NCI-H146 (cell line): ENCODE measurements around the gene HSP90B1.

Experiments
- DNase-seq: peaks from one replicate; lab custom pipeline; 2025; lab: John Stamatoyannopoulos, UW

Gene HSP90B1

GRCh38 chr12:103975368-103975767 lies 45.2 kb downstream of the HSP90B1 start:
- DNase-seq, result no peak

DNA sequence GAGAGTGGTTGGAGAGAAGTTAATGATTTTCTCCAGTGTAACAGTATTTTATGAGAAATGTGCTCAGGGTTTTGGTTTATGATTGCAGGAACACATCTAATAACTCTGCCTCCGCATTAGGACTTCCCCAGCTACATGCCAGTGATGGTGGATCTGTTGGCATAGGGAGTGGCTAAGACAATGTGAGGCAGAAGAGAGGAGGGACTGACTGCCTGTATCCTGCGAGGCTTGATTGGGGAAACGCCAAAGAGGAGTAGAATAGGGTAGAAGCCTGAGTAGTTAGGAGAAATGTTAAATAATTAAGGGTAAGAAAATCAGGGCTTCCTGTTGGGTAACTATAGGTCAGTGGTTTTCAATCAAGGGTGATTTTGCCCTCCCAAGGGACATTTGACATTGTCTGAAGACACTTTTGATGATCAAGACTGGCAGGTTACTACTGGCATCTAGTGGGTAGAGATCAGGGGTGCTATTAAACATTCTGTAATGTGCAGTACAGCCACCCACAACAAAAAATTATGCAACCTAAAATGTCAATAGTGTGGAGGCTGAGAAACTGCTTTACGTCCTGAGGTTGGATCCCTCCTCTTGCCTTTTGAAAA lies 48.3 kb downstream of the HSP90B1 start:
- DNase-seq, result no peak

GRCh38 chr12:103986829-103987228 lies 56.6 kb downstream of the HSP90B1 start:
- no peak for DNase-seq

DNA sequence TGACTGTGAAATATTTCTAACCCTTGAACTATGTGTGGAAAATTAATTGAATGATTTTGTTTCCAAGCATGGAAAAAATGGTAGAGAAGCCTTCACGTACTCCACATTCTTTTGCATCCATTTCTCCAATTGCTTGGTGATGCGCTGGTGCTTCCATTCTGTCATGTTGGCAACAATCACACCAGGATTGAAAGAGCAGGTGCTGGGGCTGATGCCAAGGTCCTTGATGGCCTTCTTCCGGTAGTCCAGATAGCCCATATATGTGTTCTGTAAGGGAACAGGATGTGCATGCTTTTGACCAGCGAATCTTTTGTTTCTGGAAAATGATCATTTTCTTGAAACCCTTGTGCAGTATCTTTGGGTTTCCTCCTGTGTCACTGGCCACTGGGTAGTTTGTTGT lies 64.0 kb downstream of the HSP90B1 start:
- DNase-seq, result no peak

- DNase-seq, result no peak
These were observed 66.4 kb downstream of the HSP90B1 start for GRCh38 chr12:103996595-103996994.

- no peak for DNase-seq
These were observed 67.2 kb downstream of the HSP90B1 start for GRCh38 chr12:103997286-103997900.
